Small intestine (tissue), 7 donors: ENCODE measurements around the gene DRC3. TPM values are rescaled to one million over a fixed set of nuclear protein-coding genes. Genes with fewer than 3 reads are reported as not detected.
"Not testable (repeated sequence)": the region's sequence is repeated elsewhere in the genome, so short reads cannot be mapped to it uniquely, and the experiment has no call there.

ENCODE experiments used
- DNase-seq, 2 donors: peaks; one replicate each; pipeline versions ENCODE4 v3.0.0 to v3.0.0-alpha.2; 2013
- FAIRE-seq: peaks from 2 replicates; lab custom pipeline; 2012; peaks lifted over from hg19 to GRCh38; lab: Jason Lieb, UNC
- H3K27ac ChIP-seq, 3 donors: one replicate each; pipeline ENCODE4 v1.5.1; 2013; ENCODE audit warnings: low read length in 2 of 3, mild to moderate bottlenecking in 2 of 3, control low read depth in 1 of 3, inconsistent platforms in 1 of 3, low read depth in 1 of 3, moderate library complexity in 1 of 3
- H3K27me3 ChIP-seq, 3 donors: one replicate each; pipeline ENCODE4 v1.6.1; 2013; ENCODE audit warnings: low read length in 3 of 3, inconsistent platforms in 1 of 3; ENCODE audit not compliant: control insufficient read depth in 3 of 3, insufficient read depth in 3 of 3
- H3K36me3 ChIP-seq, 3 donors: one replicate each; pipeline ENCODE4 v1.6.1; 2013; ENCODE audit warnings: low read length in 3 of 3, inconsistent platforms in 1 of 3, low read depth in 1 of 3, mild to moderate bottlenecking in 1 of 3, moderate library complexity in 1 of 3; ENCODE audit not compliant: control insufficient read depth in 3 of 3, insufficient read depth in 2 of 3
- H3K4me1 ChIP-seq, 3 donors: one replicate each; pipeline ENCODE4 v1.6.1; 2013; ENCODE audit warnings: low read length in 2 of 3, inconsistent platforms in 1 of 3, low read depth in 1 of 3, mild to moderate bottlenecking in 1 of 3, moderate library complexity in 1 of 3; ENCODE audit not compliant: control insufficient read depth in 3 of 3, insufficient read depth in 2 of 3
- H3K4me3 ChIP-seq, 3 donors: one replicate each; pipeline ENCODE4 v1.5.1; 2013; ENCODE audit warnings: low read length in 3 of 3, control low read depth in 1 of 3, inconsistent platforms in 1 of 3, low read depth in 1 of 3, mild to moderate bottlenecking in 1 of 3, moderate library complexity in 1 of 3
- H3K9me3 ChIP-seq, 2 donors: one replicate each; pipeline ENCODE4 v1.6.1; 2013; ENCODE audit warnings: low read depth in 1 of 2, low read length in 1 of 2; ENCODE audit not compliant: control insufficient read depth in 2 of 2, insufficient read depth in 1 of 2
- WGBS, 3 donors: extraction: QIAGEN DNeasy Blood & Tissue Kit; methylation state at CpG; one replicate each; pipeline ENCODE4 v1.1.7; 2013; 5-methylcytosine and 5-hydroxymethylcytosine counted together
- polyA plus RNA-seq, 4 donors: library from polyadenylated mRNA; stranded (reverse) in 3 of 4; unstranded in 1 of 4; fragments of 200-250 nt in 3 of 4; fragments of 120-200 nt in 1 of 4; gene quantifications; one replicate each; pipeline versions ENCODE4 v1.2.1 to v1.2.3, GENCODE V29; 2013
- donor health status: healthy with polysubstance abuse.
- donor health status: control.
- donor health status: control.
- donor health status: Bipolar disorder and iron deficiency.
- donor health status: healthy.

DRC3 gene
- polyA plus RNA-seq, 4 donors = 0.54 to 4.1 (median 0.85) TPM; not detected in 1

GRCh38 chr17:17955790-17956341 is 16.8 kb upstream of the DRC3 start:
- H3K36me3 ChIP-seq, DNase-seq, FAIRE-seq, H3K4me3 ChIP-seq, H3K27me3 ChIP-seq, H3K9me3 ChIP-seq, H3K27ac ChIP-seq: not testable (repeated sequence)
- 96 to 98% (median 97%) methylated on average over 12 of the region's 12 CpGs for WGBS, 3 donors
- H3K4me1 ChIP-seq = peaks cover 8 to 24% (median 21%) of the 10 kb centered on the region in 3 donors

- FAIRE-seq (no peak), DNase-seq (no peak)
- Histone ChIP-seq H3K9me3 (no peaks in the 10 kb centered on the region), H3K4me1 (peaks cover 8 to 24% (median 21%) of the 10 kb centered on the region in 3 donors), H3K4me3 (no peak overlapping the region), H3K36me3 (peaks cover 0 to 8% (median 0%) of the 10 kb centered on the region in 3 donors), H3K27ac (peak overlapping the region; percentile 47 to 88 (median 58)), H3K27me3 (no peaks in the 10 kb centered on the region)
- WGBS, 3 donors = 28 to 75% (median 44%) methylated on average over 7 of the region's 7 CpGs
Measured at GRCh38 chr17:17957584-17957916, 15.1 kb upstream of the DRC3 start.

- FAIRE-seq (no peak), DNase-seq (no peak)
- H3K9me3 ChIP-seq = no peaks in the 10 kb centered on the region
- H3K4me1 ChIP-seq = peaks cover 8 to 24% (median 21%) of the 10 kb centered on the region in 3 donors
- H3K27me3 ChIP-seq = no peaks in the 10 kb centered on the region
- WGBS, 3 donors = 38 to 64% (median 50%) methylated on average over 5 of the region's 5 CpGs
- no peak overlapping the region for H3K4me3 ChIP-seq
- H3K27ac ChIP-seq = peak overlapping the region; percentile 47 to 88 (median 58)
- peaks cover 0 to 8% (median 0%) of the 10 kb centered on the region in 3 donors for H3K36me3 ChIP-seq
Measured at GRCh38 chr17:17958982-17959381, 13.7 kb upstream of the DRC3 start.

GRCh38 chr17:17959520-17960361 is 12.9 kb upstream of the DRC3 start:
- FAIRE-seq (no peak), DNase-seq (peak; percentile 43 to 49)
- Histone ChIP-seq H3K27me3 (no peaks in the 10 kb centered on the region), H3K4me1 (peaks cover 8 to 24% (median 21%) of the 10 kb centered on the region in 3 donors), H3K36me3 (peaks cover 0 to 8% (median 0%) of the 10 kb centered on the region in 3 donors), H3K9me3 (no peaks in the 10 kb centered on the region), H3K27ac (peak overlapping the region; percentile 37 to 88 (median 58)), H3K4me3 (no peak overlapping the region)
- WGBS, 3 donors = 14 to 22% (median 15%) methylated on average over 7 of the region's 7 CpGs

- H3K4me1 ChIP-seq = peaks cover 8 to 24% (median 21%) of the 10 kb centered on the region in 3 donors
Measured at GRCh38 chr17:17960500-17961030, 12.1 kb upstream of the DRC3 start.

GRCh38 chr17:17963066-17963465 is 9.6 kb upstream of the DRC3 start:
- H3K36me3 ChIP-seq = no peaks in the 10 kb centered on the region
- H3K27me3 ChIP-seq = no peaks in the 10 kb centered on the region
- DNase-seq (no peak), FAIRE-seq (no peak)
- H3K9me3 ChIP-seq = no peaks in the 10 kb centered on the region
- no peak overlapping the region for H3K27ac ChIP-seq
- H3K4me1 ChIP-seq = peaks cover 8 to 21% (median 19%) of the 10 kb centered on the region in 3 donors
- H3K4me3 ChIP-seq = no peak overlapping the region
- WGBS, 3 donors = 86 to 92% (median 92%) methylated on average over 4 of the region's 4 CpGs

More at GRCh38 chr17:17960500-17961030, 12.1 kb upstream of the DRC3 start:
- no peak for FAIRE-seq
- H3K36me3 ChIP-seq = peaks cover 0 to 2% (median 0%) of the 10 kb centered on the region in 3 donors
- H3K9me3 ChIP-seq = no peaks in the 10 kb centered on the region
- WGBS, 3 donors = 61 to 79% (median 71%) methylated on average over 5 of the region's 5 CpGs
- H3K27ac ChIP-seq = peak overlapping the region; percentile 37 to 64 (median 58)
- DNase-seq = no peak
- H3K27me3 ChIP-seq = no peaks in the 10 kb centered on the region
- H3K4me3 ChIP-seq = no peak overlapping the region

GRCh38 chr17:17963694-17964436 is 8.8 kb upstream of the DRC3 start:
- H3K9me3 ChIP-seq = no peaks in the 10 kb centered on the region
- no peak for FAIRE-seq
- DNase-seq = no peak
- no peaks in the 10 kb centered on the region for H3K36me3 ChIP-seq
- H3K27me3 ChIP-seq = no peaks in the 10 kb centered on the region
- WGBS, 3 donors = 75 to 84% (median 83%) methylated on average over 7 of the region's 7 CpGs
- H3K4me3 ChIP-seq = no peak overlapping the region
- H3K4me1 ChIP-seq = peaks cover 5 to 17% (median 12%) of the 10 kb centered on the region in 3 donors
- no peak overlapping the region for H3K27ac ChIP-seq

- DNase-seq = no peak
- H3K27me3 ChIP-seq = no peaks in the 10 kb centered on the region
- H3K4me3 ChIP-seq = no peak overlapping the region
- peaks cover 0 to 12% (median 7%) of the 10 kb centered on the region in 3 donors for H3K4me1 ChIP-seq
- H3K9me3 ChIP-seq = no peaks in the 10 kb centered on the region
- no peaks in the 10 kb centered on the region for H3K36me3 ChIP-seq
- H3K27ac ChIP-seq = no peak overlapping the region
- no peak for FAIRE-seq
- WGBS, 3 donors = 82 to 90% (median 86%) methylated on average over 4 of the region's 4 CpGs
Measured at GRCh38 chr17:17964710-17965109, 8.0 kb upstream of the DRC3 start.
